Stimulated activated CD8-positive, alpha-beta memory T cell treated with anti-CD3 and anti-CD28 coated beads, Interleukin-4, amount 100 ng/mL, for 1 hour (primary cell): ENCODE results near the gene POGLUT2.

Source experiments
- DNase-seq, 2 donors: peaks; one replicate each; pipeline ENCODE4 v3.0.0-alpha.2; 2020; ENCODE audit warnings: low read depth in 2 of 2, low spot score in 1 of 2

Gene POGLUT2

GRCh38 chr13:102769679-102770078 lies 29.1 kb downstream of the POGLUT2 start:
- DNase-seq, result no peak

GRCh38 chr13:102768909-102769308 lies 29.9 kb downstream of the POGLUT2 start:
- DNase-seq, result no peak

DNA sequence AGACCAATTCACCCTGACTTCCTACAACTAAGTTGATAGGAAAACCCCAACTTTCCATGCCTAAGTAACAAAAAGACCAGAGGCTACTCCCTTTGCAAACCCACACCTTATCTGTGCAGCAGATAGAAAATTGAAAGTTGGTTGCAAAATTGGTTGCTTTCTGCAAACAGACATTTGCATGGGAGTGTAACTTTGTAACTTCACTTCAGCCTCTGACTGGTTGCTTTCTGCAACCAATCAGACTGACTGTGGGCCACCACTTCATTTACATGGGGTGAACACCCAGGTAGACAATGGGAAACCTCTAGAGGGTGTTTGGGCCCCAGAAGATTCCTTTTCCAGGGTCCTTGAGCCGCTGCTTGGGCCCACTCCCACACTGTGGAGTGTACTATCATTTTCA lies 35.0 kb downstream of the POGLUT2 start:
- DNase-seq, result no peak

GRCh38 chr13:102761071-102761470 lies 37.7 kb downstream of the POGLUT2 start:
- no peak for DNase-seq

- DNase-seq, result no peak
These were observed 39.9 kb downstream of the POGLUT2 start for GRCh38 chr13:102758842-102759241.

DNA sequence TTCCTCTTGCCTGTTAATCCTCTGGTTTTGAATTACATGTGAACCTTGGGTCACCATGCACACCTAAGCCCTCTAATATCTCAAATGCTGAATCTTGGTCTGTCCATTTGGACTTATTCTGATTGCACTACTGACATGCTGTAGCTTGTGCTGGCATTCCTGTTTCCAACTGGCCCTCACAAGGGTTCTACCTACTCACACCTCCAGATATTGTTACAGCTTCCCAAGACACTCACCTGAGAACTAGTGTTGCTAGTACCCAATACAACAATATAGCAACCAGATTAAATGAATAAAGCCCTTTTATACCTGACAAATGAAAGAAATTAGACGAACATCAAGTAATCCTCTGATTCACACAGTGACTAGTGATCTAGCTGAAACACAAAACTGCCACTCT lies 41.8 kb downstream of the POGLUT2 start:
- DNase-seq, result no peak

GRCh38 chr13:102751886-102752285 lies 46.9 kb downstream of the POGLUT2 start:
- no peak for DNase-seq

DNA sequence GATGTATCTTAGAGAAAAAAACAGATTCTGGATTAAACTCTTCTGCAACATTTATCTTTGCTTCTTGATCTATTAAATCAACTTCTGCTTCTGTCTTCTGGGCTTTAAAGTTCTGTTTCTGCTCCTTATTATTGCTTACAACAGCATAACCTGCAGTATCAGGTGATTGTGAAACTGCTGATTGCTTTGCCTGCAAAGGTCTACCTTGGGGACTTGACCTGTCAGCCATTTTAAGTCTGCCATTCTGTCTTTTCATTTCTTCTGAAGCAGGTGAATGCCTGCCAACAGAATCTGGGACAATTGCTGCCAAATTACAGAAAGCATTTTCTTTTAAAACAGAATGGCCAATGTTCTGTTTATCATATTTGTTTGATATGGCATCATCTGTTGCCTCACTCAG lies 56.3 kb downstream of the POGLUT2 start:
- no peak for DNase-seq

DNA sequence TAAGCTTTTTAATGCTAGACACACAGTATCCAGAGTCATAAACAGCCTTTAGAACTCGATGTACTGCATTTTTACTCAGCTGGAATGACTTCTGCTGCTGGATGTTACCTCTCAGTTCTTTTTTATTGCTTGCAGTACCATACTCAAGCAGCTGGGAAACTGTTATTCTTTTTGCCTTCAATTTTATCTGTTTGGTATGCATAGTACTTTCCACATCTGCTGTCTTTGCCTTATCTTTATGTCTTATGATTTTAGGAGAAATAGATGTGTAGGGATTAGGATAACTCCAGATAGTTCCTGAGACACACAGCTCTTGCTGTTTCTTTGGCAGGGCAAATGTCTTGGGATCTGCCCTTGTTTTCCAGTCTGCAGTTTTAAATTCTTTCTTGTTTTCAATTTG lies 56.7 kb downstream of the POGLUT2 start:
- DNase-seq, result no peak
